Mucosa of descending colon (tissue), 3 donors: ENCODE results near the gene CDSN. TPM values are rescaled to one million over a fixed set of nuclear protein-coding genes. Genes with fewer than 3 reads are reported as not detected.

Experiments
- ATAC-seq: fragments of 200-7000 bp; cut with Tn5 transposase; one replicate; pipeline ENCODE4 v1.9.1; 2020; ENCODE audit warnings: mild to moderate bottlenecking, moderate library complexity
- DNase-seq, 3 donors: peaks; one replicate each; pipeline ENCODE4 v3.0.0-alpha.2; 2020
- H3K36me3 ChIP-seq: fragments of 200-600 bp; one replicate; pipeline ENCODE4 v1.8.0; 2021; ENCODE audit warnings: low read depth, mild to moderate bottlenecking
- H3K4me1 ChIP-seq: fragments of 200-600 bp; one replicate; pipeline ENCODE4 v1.8.0; 2021; ENCODE audit warnings: low read depth, mild to moderate bottlenecking
- H3K4me3 ChIP-seq: fragments of 200-600 bp; one replicate; pipeline ENCODE4 v1.8.0; 2021; ENCODE audit warnings: mild to moderate bottlenecking
- H3K9me3 ChIP-seq: fragments of 200-600 bp; one replicate; pipeline ENCODE4 v1.8.0; 2021; ENCODE audit warnings: mild to moderate bottlenecking
- intact Hi-C, 2 donors: fragments of 100-400 bp; cut with DNase I in 1 of 2; cut with micrococcal nuclease in 1 of 2; formaldehyde crosslinking; loops; one replicate each; pipeline versions ENCODE4 v1.11.0 to v1.11.1; 2022; cut with DNase I, micrococcal nuclease
- total RNA-seq, 3 donors: library from RNA; stranded (reverse); fragmentation: NEBNext Ultra II Directional in 2 of 3; extraction: Animal tissue kit (Norgen Biotek cat#: 25700) in 2 of 3; gene quantifications; one replicate each; pipeline versions ENCODE4 v1.2.1 to v1.2.4, GENCODE V29; 2021 to 2023
- TF ChIP-seq, protein P1 (sequence below): fragments of 200-600 bp; IDR thresholded peaks from one replicate; pipeline ENCODE4 v1.8.0; 2022; ENCODE audit warnings: antibody characterized with exemption, mild to moderate bottlenecking
- donor health status: DM: no; HTN: no; CAD: no; lungs with moderate emphysema.
- donor health status: DM: no; HTN: no; CAD: no.
- donor health status: DM: no; HTN: yes; CAD: no.

Gene CDSN
- total RNA-seq, 3 donors from 2014 or later = not detected

DNA sequence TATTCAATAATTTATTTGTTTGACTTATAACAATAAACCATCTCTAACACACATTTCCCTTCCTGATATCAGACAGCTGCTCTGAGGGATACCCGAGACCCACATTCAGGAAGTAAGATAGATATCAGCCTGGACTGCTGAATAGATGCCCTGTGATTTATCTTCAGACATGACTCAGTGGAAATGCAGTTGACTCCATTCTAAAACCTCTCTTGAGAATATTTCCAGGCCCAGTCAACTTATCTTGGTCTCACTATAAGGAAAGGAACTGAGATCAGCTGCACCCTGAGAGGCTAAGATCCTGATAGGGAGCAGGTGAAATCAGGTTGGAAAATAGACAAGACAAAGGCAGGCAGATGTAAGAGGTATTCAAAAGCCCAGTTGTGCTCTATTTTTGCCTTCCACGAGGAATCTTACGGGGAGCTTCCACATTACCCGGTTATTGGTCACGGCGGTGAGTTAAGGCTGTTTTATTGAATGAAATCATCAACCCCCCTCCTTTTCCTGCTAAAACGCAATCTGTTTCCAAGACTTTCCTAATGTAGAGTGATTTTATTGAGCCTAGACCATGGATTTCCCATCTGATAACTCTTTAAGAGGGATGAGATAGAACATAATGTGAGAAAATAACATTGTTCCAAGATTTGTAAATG lies 33.3 kb downstream of the CDSN start:
- H3K4me3 ChIP-seq = no peak overlapping the region
- no peaks in the 10 kb centered on the region for H3K36me3 ChIP-seq
- H3K4me1 ChIP-seq = peaks cover 5% of the 10 kb centered on the region
- ATAC-seq (no peak), DNase-seq (no peak)
- no peaks in the 10 kb centered on the region for H3K9me3 ChIP-seq
- intact Hi-C loops = loop anchor here in 1 of 2 donors (5.0 kb wide), 1 partner anchor 170 kb away; no protein-coding TSS in a partner anchor
- TF ChIP-seq, protein P1, sequence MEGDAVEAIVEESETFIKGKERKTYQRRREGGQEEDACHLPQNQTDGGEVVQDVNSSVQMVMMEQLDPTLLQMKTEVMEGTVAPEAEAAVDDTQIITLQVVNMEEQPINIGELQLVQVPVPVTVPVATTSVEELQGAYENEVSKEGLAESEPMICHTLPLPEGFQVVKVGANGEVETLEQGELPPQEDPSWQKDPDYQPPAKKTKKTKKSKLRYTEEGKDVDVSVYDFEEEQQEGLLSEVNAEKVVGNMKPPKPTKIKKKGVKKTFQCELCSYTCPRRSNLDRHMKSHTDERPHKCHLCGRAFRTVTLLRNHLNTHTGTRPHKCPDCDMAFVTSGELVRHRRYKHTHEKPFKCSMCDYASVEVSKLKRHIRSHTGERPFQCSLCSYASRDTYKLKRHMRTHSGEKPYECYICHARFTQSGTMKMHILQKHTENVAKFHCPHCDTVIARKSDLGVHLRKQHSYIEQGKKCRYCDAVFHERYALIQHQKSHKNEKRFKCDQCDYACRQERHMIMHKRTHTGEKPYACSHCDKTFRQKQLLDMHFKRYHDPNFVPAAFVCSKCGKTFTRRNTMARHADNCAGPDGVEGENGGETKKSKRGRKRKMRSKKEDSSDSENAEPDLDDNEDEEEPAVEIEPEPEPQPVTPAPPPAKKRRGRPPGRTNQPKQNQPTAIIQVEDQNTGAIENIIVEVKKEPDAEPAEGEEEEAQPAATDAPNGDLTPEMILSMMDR = no peak

DNA sequence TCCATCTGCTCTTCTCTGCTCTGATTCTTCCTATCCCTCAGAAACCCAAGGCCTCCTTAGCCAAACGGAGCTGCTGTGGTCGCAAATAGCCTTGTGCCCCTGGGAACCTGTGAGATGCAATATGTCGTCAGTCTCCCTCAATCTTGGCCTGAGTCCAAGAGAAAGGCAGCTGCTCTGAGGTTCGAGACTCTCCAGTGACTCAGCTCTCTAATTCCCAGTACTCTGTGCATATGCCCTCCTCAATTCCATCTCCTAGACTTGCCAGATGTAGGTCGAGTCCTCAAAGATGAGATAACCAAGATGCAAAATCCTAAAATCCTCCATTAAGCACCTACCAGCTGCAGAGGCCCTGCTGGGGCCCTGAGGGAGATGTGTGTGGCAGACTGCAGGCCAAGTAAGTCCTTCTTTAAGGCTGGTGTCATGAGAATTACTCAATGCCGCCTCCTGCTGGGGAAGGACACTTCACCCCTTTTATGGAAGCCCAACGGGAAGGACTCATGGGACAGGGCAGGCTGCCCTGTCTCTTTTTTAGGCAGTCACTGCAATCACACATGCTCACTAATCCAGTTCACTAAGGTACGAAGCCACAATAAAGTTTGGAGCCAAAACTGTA lies 36.4 kb downstream of the CDSN start:
- Histone ChIP-seq H3K4me3 (no peak overlapping the region), H3K4me1 (peaks cover 3% of the 10 kb centered on the region), H3K9me3 (no peaks in the 10 kb centered on the region), H3K36me3 (no peaks in the 10 kb centered on the region)
- TF ChIP-seq, protein P1 = no peak
- intact Hi-C loops = no loop called here
- DNase-seq = peak in 1 of 3 donors; percentile 65
- ATAC-seq = peak; percentile 58

DNA sequence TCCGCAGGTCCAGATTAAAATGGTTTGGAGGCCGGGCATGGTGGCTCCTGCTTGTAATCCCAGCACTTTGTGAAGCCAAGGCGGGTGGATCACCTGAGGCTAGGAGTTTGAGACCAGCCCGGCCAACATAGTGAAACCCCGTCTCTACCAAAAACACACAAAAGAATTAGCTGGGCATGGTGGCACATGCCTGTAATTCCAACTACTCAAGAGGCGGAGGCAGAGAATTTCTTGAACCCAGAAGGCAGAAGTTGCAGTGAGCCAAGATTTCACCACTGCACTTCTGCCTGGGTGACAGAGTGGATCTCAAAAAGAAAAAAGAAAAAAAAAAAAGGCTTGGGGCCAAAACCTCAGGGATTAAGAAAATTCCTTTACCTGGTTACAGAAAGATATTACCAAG lies 38.4 kb downstream of the CDSN start:
- DNase-seq (no peak), ATAC-seq (no peak)
- Histone ChIP-seq H3K36me3 (no peaks in the 10 kb centered on the region), H3K9me3 (no peaks in the 10 kb centered on the region), H3K4me1 (peaks cover 3% of the 10 kb centered on the region), H3K4me3 (no peak overlapping the region)
- intact Hi-C loops = no loop called here
- TF ChIP-seq, protein P1 = no peak

DNA sequence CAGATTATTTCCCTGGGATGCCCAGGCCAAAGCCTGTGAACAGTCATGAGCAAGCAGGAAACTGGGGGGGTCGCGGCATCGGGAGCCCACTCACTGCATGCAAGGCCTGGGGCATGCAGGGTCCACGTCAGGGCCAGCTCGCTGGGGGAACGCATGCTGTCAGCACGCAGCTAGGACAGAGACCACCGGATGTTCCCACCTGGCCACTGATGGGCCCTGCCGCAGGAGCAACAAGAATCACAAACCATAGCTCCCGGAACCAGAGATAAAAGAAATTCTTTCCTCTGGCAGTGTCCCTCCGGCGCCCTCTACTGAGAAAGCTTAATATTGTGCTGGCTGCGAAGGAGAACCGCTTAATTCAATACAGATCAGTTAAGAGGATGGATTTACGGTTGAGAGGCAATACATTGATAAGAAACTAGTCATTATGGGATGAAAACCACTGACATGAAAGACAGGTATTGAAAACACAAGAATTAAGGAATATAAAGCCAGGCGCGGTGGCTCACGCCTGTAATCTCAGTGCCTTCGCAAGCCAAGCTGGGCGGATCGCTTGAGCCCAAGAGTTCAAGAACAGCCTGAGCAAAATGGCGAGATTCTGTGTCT lies 40.5 kb downstream of the CDSN start:
- ATAC-seq (peak; percentile 85), DNase-seq (peak in 2 of 3 donors; percentile 59 to 86)
- Histone ChIP-seq H3K4me1 (peaks cover 3% of the 10 kb centered on the region), H3K36me3 (no peaks in the 10 kb centered on the region), H3K4me3 (no peak overlapping the region), H3K9me3 (no peaks in the 10 kb centered on the region)
- intact Hi-C loops = loop anchor here in 1 of 2 donors (10.0 kb wide), 1 partner anchor 255 kb away; no protein-coding TSS in a partner anchor
- TF ChIP-seq, protein P1 = peak; percentile 53

DNA sequence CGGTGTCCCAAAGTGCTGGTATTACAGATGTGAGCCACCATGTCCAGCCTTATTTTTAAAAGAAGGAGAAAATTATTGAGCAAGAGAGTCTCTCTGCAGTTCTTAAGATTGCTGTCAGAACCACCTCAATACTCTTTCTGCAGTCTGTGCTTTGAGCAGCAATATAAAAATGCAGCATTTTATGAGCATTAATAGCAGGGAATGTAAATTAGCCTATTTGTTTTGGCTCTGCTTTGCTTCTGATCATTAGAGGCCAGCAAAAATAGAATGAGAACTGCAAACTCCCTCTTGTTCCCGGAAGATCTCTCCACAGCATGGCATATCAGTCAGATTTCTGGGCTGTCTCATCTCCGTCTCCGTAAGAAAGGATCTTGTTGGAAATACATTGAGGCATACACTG lies 43.6 kb downstream of the CDSN start:
- DNase-seq (no peak), ATAC-seq (no peak)
- TF ChIP-seq, protein P1 = no peak
- Histone ChIP-seq H3K4me3 (no peak overlapping the region), H3K9me3 (no peaks in the 10 kb centered on the region), H3K36me3 (no peaks in the 10 kb centered on the region), H3K4me1 (peaks cover 3% of the 10 kb centered on the region)
- intact Hi-C loops = loop anchor here in 1 of 2 donors (10.0 kb wide), 1 partner anchor 252 kb away; no protein-coding TSS in a partner anchor
